Activated T-cell treated with anti-CD3 and anti-CD28 coated beads, Interleukin-2, amount 50 U/mL, for 72 hours (primary cell): Measurements from ENCODE around the gene HECTD4. TPM values are rescaled to one million over a fixed set of nuclear protein-coding genes. Genes with fewer than 3 reads are reported as not detected.
"Not testable (repeated sequence)": the region's sequence is repeated elsewhere in the genome, so short reads cannot be mapped to it uniquely, and the experiment has no call there.

Source experiments
- ATAC-seq, 2 donors: fragments of 150-1000 bp; cut with Tn5 transposase; replicated peaks in 1 of 2; 2 replicates each; pipeline ENCODE4 v1.10.0; 2021; ENCODE audit warnings: moderate library complexity in 2 of 2, mild to moderate bottlenecking in 1 of 2
- DNase-seq, 2 donors: peaks; one replicate each; pipeline ENCODE4 v3.0.0; 2021 to 2022; ENCODE audit warnings: mixed read lengths in 1 of 2
- H3K27ac Mint-ChIP-seq: one replicate; pipeline ENCODE4 v1.8.0; 2022; ENCODE audit warnings: mild to moderate bottlenecking, moderate library complexity, mixed read lengths
- H3K27me3 Mint-ChIP-seq: one replicate; pipeline ENCODE4 v1.8.0; 2022; ENCODE audit warnings: low read depth, mixed read lengths
- H3K36me3 Mint-ChIP-seq, 2 donors: one replicate each; pipeline ENCODE4 v1.8.0; 2022; ENCODE audit warnings: mixed read lengths in 2 of 2, mild to moderate bottlenecking in 1 of 2; ENCODE audit not compliant: insufficient read depth in 2 of 2
- H3K4me1 Mint-ChIP-seq: one replicate; pipeline ENCODE4 v1.8.0; 2022; ENCODE audit warnings: low read depth, mixed read lengths
- H3K4me3 Mint-ChIP-seq, 2 donors: one replicate each; pipeline ENCODE4 v1.8.0; 2022; ENCODE audit warnings: mild to moderate bottlenecking in 2 of 2, mixed read lengths in 2 of 2, moderate library complexity in 2 of 2
- H3K9me3 Mint-ChIP-seq, 2 donors: one replicate each; pipeline ENCODE4 v1.8.0; 2022; ENCODE audit warnings: mixed read lengths in 2 of 2
- total RNA-seq, 2 donors: library from RNA; stranded (reverse); gene quantifications; one replicate each; pipeline ENCODE4 v1.2.3, GENCODE V29; 2022

HECTD4 gene
- total RNA-seq, 2 donors from 2014 or later, result 39.6 to 43.3 TPM

GRCh38 chr12:112285600-112286401, 96.4 kb downstream of the HECTD4 start:
- no peak overlapping the region for H3K4me3 Mint-ChIP-seq
- DNase-seq (no peak), ATAC-seq (no peak)
- H3K36me3 Mint-ChIP-seq, result peaks cover 2 to 5% of the 10 kb centered on the region in 2 donors
- no peaks in the 10 kb centered on the region for H3K4me1 Mint-ChIP-seq
- H3K27ac Mint-ChIP-seq, result no peak overlapping the region
- no peaks in the 10 kb centered on the region for H3K9me3 Mint-ChIP-seq
- H3K27me3 Mint-ChIP-seq, result no peaks in the 10 kb centered on the region

GRCh38 chr12:112283546-112283945, 98.7 kb downstream of the HECTD4 start:
- H3K4me3 Mint-ChIP-seq, result no peak overlapping the region
- no peak for DNase-seq
- H3K4me1 Mint-ChIP-seq, result no peaks in the 10 kb centered on the region
- no peak overlapping the region for H3K27ac Mint-ChIP-seq
- H3K9me3 Mint-ChIP-seq, result no peaks in the 10 kb centered on the region
- no peaks in the 10 kb centered on the region for H3K36me3 Mint-ChIP-seq
- no peaks in the 10 kb centered on the region for H3K27me3 Mint-ChIP-seq
- ATAC-seq, result no peak

GRCh38 chr12:112282920-112283319, 99.3 kb downstream of the HECTD4 start:
- Mint-ChIP-seq H3K4me3 (no peak overlapping the region), H3K9me3 (no peaks in the 10 kb centered on the region), H3K27ac (no peak overlapping the region), H3K4me1 (no peaks in the 10 kb centered on the region), H3K27me3 (no peaks in the 10 kb centered on the region), H3K36me3 (no peaks in the 10 kb centered on the region)
- no peak for ATAC-seq
- DNase-seq, result no peak

- peaks cover 2 to 4% of the 10 kb centered on the region in 2 donors for H3K36me3 Mint-ChIP-seq
- no peak for ATAC-seq
Observed at GRCh38 chr12:112275836-112276235, 106.4 kb downstream of the HECTD4 start.

DNA sequence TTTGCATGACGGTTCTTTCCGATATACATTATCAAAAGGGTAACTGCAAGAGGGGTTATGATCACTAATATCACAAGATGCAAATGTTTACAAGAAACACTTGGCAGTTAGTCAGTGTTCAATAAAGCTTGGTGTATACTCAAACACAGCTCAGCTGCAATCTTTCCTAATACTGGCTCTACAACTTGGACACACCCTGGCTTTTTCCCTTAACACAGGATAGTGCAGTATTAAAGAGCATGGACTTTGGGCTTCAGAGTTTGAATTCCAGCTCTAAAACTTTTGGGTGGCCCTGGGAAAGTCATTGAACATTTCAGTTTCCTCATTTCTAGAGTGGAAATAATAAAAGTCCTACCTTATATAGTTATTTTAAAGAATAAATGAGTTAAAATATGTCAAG, 107.0 kb downstream of the HECTD4 start:
- Mint-ChIP-seq H3K4me3 (no peak overlapping the region), H3K27me3 (no peaks in the 10 kb centered on the region), H3K4me1 (no peaks in the 10 kb centered on the region), H3K27ac (no peak overlapping the region), H3K9me3 (no peaks in the 10 kb centered on the region), H3K36me3 (peaks cover 2 to 4% of the 10 kb centered on the region in 2 donors)
- DNase-seq, result no peak
- ATAC-seq, result no peak

More at GRCh38 chr12:112275836-112276235, 106.4 kb downstream of the HECTD4 start:
- Mint-ChIP-seq H3K27me3 (no peaks in the 10 kb centered on the region), H3K4me3 (no peak overlapping the region), H3K9me3 (no peaks in the 10 kb centered on the region), H3K4me1 (no peaks in the 10 kb centered on the region), H3K27ac (no peak overlapping the region)
- DNase-seq, result no peak

GRCh38 chr12:112270673-112271072, 111.6 kb downstream of the HECTD4 start:
- H3K27ac Mint-ChIP-seq, result no peak overlapping the region
- ATAC-seq (no peak), DNase-seq (no peak)
- no peaks in the 10 kb centered on the region for H3K4me1 Mint-ChIP-seq
- no peaks in the 10 kb centered on the region for H3K27me3 Mint-ChIP-seq
- H3K4me3 Mint-ChIP-seq, result no peak overlapping the region
- H3K36me3 Mint-ChIP-seq, result peaks cover 1 to 2% of the 10 kb centered on the region in 2 donors
- no peaks in the 10 kb centered on the region for H3K9me3 Mint-ChIP-seq

- Mint-ChIP-seq H3K4me3 (no peak overlapping the region), H3K27ac (no peak overlapping the region), H3K36me3 (peaks cover 0 to 3% of the 10 kb centered on the region in 2 donors), H3K27me3 (no peaks in the 10 kb centered on the region), H3K9me3 (no peaks in the 10 kb centered on the region), H3K4me1 (no peaks in the 10 kb centered on the region)
- DNase-seq (no peak), ATAC-seq (no peak)
Observed at GRCh38 chr12:112266473-112266872, 115.8 kb downstream of the HECTD4 start.

- H3K36me3 Mint-ChIP-seq, result peaks cover 1 to 6% of the 10 kb centered on the region in 2 donors
- H3K27ac Mint-ChIP-seq, result no peak overlapping the region
- H3K4me1 Mint-ChIP-seq, result no peaks in the 10 kb centered on the region
- H3K4me3 Mint-ChIP-seq, result no peak overlapping the region
- DNase-seq, result no peak
- no peaks in the 10 kb centered on the region for H3K9me3 Mint-ChIP-seq
- H3K27me3 Mint-ChIP-seq, result no peaks in the 10 kb centered on the region
- ATAC-seq, result no peak
Observed at GRCh38 chr12:112261559-112261958, 120.7 kb downstream of the HECTD4 start.

DNA sequence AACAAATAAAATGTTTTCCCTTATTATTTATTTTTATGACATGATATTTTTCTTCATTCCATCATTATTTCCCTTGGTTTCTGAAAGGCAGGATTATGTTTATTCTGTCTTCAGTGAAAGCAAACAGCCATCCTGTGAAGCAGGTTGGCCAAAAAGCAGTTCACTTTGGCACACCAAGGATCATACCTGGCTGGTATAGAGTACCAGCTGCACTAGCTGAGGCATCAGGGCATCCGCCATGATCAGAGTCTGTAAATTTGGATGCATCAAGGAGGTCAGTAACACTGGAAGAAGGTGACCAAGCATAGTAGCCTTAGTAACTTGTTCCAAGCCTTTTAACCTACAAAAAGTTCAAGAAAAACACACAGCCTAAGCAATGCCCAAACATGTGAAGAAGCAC, 123.3 kb downstream of the HECTD4 start:
- DNase-seq (no peak), ATAC-seq (no peak)
- Mint-ChIP-seq H3K4me3 (no peak overlapping the region), H3K27me3 (no peaks in the 10 kb centered on the region), H3K27ac (no peak overlapping the region), H3K4me1 (no peaks in the 10 kb centered on the region), H3K9me3 (no peaks in the 10 kb centered on the region), H3K36me3 (peaks cover 1 to 6% of the 10 kb centered on the region in 2 donors)

GRCh38 chr12:112256780-112257179, 125.5 kb downstream of the HECTD4 start:
- ATAC-seq (no peak), DNase-seq (no peak)
- no peaks in the 10 kb centered on the region for H3K9me3 Mint-ChIP-seq
- H3K4me3 Mint-ChIP-seq, result no peak overlapping the region
- no peaks in the 10 kb centered on the region for H3K27me3 Mint-ChIP-seq
- no peaks in the 10 kb centered on the region for H3K4me1 Mint-ChIP-seq
- H3K36me3 Mint-ChIP-seq, result peaks cover 2 to 6% of the 10 kb centered on the region in 2 donors
- no peak overlapping the region for H3K27ac Mint-ChIP-seq

DNA sequence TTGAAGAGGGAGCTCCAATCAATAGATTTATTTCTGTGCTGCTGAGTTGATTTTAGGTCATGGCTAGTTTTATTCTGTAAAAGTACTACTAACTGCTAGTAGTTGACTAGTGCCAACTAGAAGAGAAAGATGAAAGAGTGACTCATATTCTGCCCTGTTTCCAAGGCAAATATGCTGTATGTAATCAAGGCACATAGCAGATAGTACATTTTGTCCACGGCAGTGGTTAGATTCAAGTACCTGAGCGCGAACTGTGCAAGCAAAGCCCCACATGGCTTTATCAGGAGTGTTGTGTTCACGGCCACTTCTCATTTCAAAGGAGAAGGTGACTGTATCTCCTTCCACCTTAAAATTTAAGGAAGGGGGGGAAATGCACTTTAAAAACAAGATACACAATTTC, 130.0 kb downstream of the HECTD4 start:
- peaks cover 0 to 2% of the 10 kb centered on the region in 2 donors for H3K36me3 Mint-ChIP-seq

DNA sequence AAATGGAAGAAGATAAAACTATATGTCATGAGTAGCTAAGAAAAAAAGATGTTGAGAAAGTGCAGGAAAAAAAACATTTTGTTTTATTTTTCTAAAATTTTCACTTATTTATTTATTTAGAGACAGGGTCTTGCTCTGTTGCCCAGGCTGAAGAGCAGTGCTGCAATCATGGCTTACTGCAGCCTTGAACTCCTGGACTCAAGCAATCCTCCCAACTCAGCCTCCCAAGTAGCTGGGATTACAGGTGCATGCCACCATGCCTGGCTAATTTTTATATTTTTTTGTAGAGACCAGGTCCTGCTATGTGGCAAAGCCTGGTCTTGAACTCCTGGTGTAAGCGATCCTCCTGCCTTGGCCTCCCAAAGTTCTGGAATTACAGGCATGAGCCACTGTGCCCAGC, 137.3 kb downstream of the HECTD4 start:
- not testable (repeated sequence) for H3K4me1 Mint-ChIP-seq, H3K9me3 Mint-ChIP-seq, H3K36me3 Mint-ChIP-seq, DNase-seq, H3K4me3 Mint-ChIP-seq, H3K27ac Mint-ChIP-seq, ATAC-seq, H3K27me3 Mint-ChIP-seq

More for the DNA sequence above, 130.0 kb downstream of the HECTD4 start:
- no peaks in the 10 kb centered on the region for H3K4me1 Mint-ChIP-seq
- H3K9me3 Mint-ChIP-seq, result no peaks in the 10 kb centered on the region
- no peak overlapping the region for H3K4me3 Mint-ChIP-seq
- H3K27me3 Mint-ChIP-seq, result no peaks in the 10 kb centered on the region
- no peak for ATAC-seq
- no peak overlapping the region for H3K27ac Mint-ChIP-seq
- no peak for DNase-seq

DNA sequence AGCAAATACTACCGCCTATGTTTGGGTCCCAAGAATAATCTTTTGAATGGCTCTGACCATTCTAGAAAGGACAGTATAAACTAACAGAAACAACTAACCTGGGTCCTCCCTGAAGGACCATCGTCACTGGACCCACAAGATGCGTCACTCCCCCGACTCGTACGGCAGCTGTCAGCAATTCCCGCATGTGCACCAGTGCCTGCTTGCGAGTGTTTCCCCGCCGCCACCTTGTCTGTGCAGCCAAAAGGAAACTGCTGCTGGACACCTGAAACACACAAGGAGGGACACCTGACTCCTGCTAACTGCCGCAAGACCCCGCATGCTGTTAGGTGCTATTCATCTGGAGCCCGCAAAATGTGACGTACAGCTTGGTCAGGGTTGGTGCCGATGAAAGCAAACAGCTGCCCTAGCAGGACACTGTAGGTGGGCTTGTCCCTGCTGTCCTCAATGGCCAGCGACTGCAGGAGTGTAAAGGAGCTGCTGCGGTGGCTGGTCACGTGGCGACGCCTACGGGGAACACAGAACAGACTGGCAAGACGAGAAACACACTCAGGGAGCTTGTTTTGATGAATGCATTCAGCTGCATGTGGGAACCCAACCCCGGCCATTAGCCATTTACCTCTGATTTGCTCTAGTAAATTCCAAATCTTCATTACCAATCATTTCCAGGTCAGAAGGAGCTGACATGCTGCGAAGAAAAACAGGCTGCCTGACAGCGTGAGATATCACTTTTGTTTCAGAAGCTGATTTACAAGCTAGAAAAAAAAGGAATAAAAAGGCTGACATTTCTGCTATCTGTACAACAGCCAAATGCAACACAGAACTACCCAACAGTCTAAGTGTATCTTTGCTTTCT, 138.7 kb downstream of the HECTD4 start:
- ATAC-seq, result no peak
- H3K27me3 Mint-ChIP-seq, result no peaks in the 10 kb centered on the region
- no peak for DNase-seq
- H3K4me3 Mint-ChIP-seq, result no peak overlapping the region
- H3K36me3 Mint-ChIP-seq, result peaks cover 1% of the 10 kb centered on the region in 2 donors
- H3K9me3 Mint-ChIP-seq, result no peaks in the 10 kb centered on the region
- H3K27ac Mint-ChIP-seq, result no peak overlapping the region
- H3K4me1 Mint-ChIP-seq, result no peaks in the 10 kb centered on the region
